ENCODE data around the gene CSNK2A3. TPM values are rescaled to one million over a fixed set of nuclear protein-coding genes. Genes with fewer than 3 reads are reported as not detected.
A peak's percentile ranks its signal among the peaks of the same experiment; 100 is the strongest.
"Not testable (repeated sequence)": the region's sequence is repeated elsewhere in the genome, so short reads cannot be mapped to it uniquely, and the experiment has no call there.

Gene CSNK2A3
- 0.63 and 0.85 TPM in 2 replicates for total RNA-seq (2014; rRNA removed; shearing (Covaris generic))
- total RNA-seq (2022), result 0.76 and 0.82 TPM in 2 replicates
- Bru-seq, nascent RNA, result not detected
- percentile 40 among the genes with signal in this experiment for BruChase-seq, experiment 1, labeled RNA remaining after a 6-hour chase
- BruChase-seq, experiment 2, labeled RNA remaining after a 2-hour chase, result percentile 46 among the genes with signal in this experiment
- long read RNA-seq, result 0 reads

- H3K36me3 ChIP-seq (ENCODE audit: insufficient read depth, low read length); H4K20me1 ChIP-seq (ENCODE audit: insufficient read depth, low read length); H3K9me3 ChIP-seq (ENCODE audit: low read length); BruUV-seq (replicated peaks); POLR2A ChIA-PET; H3K9me2 ChIP-seq (ENCODE audit: insufficient read depth, low read length); H3K4me3 ChIP-seq (ENCODE audit: low read depth, low read length, poor library complexity, severe bottlenecking); DNase-seq (ENCODE audit: low spot score); CTCF ChIA-PET (ENCODE audit: unreplicated experiment); intact Hi-C loops (cut with micrococcal nuclease; ENCODE audit: unreplicated experiment); H3K27ac ChIP-seq (ENCODE audit: low read depth, low read length, poor library complexity, severe bottlenecking); H3K4me1 ChIP-seq (ENCODE audit: insufficient read depth, low read length, poor library complexity, severe bottlenecking); H2AFZ ChIP-seq (ENCODE audit: low read length); H3K79me2 ChIP-seq (ENCODE audit: insufficient read depth, low read depth, low read length); H3K4me2 ChIP-seq (ENCODE audit: low read length): not testable (repeated sequence)
Observed at GRCh38 chr11:11352878-11353277, at the start of gene CSNK2A3. Gene CSNK2A3, minus strand, starts transcription at chr11:11353250. Its CDS starts 131 bp downstream, at chr11:11353119.

DNA sequence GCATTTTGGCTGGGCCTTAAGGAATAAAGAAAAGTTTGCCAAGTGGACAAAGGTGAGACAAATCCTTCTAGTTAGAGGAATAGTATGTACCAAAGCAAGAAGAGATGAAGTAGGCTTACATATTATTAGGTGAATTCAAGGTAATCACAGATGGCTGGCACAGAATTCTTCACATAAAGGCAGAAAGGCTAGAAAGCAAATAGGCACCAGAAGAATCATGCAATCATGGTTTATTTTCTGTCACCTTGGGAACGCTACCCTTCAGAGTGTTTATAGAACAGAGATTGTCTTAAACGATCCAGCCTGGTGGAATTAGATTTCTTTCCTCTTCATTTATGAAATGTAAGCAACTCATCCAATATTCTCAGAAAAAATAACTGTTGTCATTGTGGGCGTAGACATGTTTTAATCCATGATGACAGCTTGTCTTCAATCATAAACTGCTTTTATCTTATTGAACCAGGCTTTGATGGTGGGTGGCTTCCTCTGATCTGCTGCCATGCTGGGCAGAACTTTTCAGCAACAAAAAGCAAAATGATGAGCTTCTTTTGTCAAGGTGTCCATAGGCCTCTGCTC, 49.0 kb upstream of the CSNK2A3 start:
- no peak overlapping the region for H2AFZ ChIP-seq (ENCODE audit: low read length)
- no peak overlapping the region for H3K4me3 ChIP-seq (ENCODE audit: low read depth, low read length, poor library complexity, severe bottlenecking)
- no peak for DNase-seq (ENCODE audit: low spot score)
- H3K9me3 ChIP-seq (ENCODE audit: low read length), result no peaks in the 10 kb centered on the region
- CTCF ChIA-PET (ENCODE audit: unreplicated experiment), result no interaction called here
- POLR2A ChIA-PET, result no interaction called here
- BruUV-seq (replicated peaks), result no TSS peak
- intact Hi-C loops (cut with micrococcal nuclease; ENCODE audit: unreplicated experiment), result no loop called here
- no peaks in the 10 kb centered on the region for H3K36me3 ChIP-seq (ENCODE audit: insufficient read depth, low read length)
- no peak overlapping the region for H3K4me2 ChIP-seq (ENCODE audit: low read length)
- H3K27ac ChIP-seq (ENCODE audit: low read depth, low read length, poor library complexity, severe bottlenecking), result no peak overlapping the region
- H3K79me2 ChIP-seq (ENCODE audit: insufficient read depth, low read depth, low read length), result no peaks in the 10 kb centered on the region
- H3K4me1 ChIP-seq (ENCODE audit: insufficient read depth, low read length, poor library complexity, severe bottlenecking), result no peaks in the 10 kb centered on the region
- TF ChIP-seq EZH2phosphoT487 (IDR thresholded peaks at IDR 0.05; ENCODE audit: borderline replicate concordance, low read depth, low read length), result no peak
- no peak for TF ChIP-seq CTCF (conservative IDR thresholded peaks at IDR 0.05; ENCODE audit: low read length)
- H4K20me1 ChIP-seq (ENCODE audit: insufficient read depth, low read length), result no peaks in the 10 kb centered on the region
- no peaks in the 10 kb centered on the region for H3K9me2 ChIP-seq (ENCODE audit: insufficient read depth, low read length)

GRCh38 chr11:11400635-11401232, 47.7 kb upstream of the CSNK2A3 start:
- DNase-seq (ENCODE audit: low spot score), result peak; percentile 11
- intact Hi-C loops (cut with micrococcal nuclease; ENCODE audit: unreplicated experiment), result no loop called here
- no peak overlapping the region for H2AFZ ChIP-seq (ENCODE audit: low read length)
- H3K36me3 ChIP-seq (ENCODE audit: insufficient read depth, low read length), result no peaks in the 10 kb centered on the region
- no peak overlapping the region for H3K27ac ChIP-seq (ENCODE audit: low read depth, low read length, poor library complexity, severe bottlenecking)
- H4K20me1 ChIP-seq (ENCODE audit: insufficient read depth, low read length), result no peaks in the 10 kb centered on the region
- POLR2A ChIA-PET, result interaction anchor here (0.6 kb wide), 1 partner anchor 34 kb away, joined by 3 read pairs; no protein-coding TSS in a partner anchor
- no peaks in the 10 kb centered on the region for H3K9me3 ChIP-seq (ENCODE audit: low read length)
- H3K4me2 ChIP-seq (ENCODE audit: low read length), result no peak overlapping the region
- no peaks in the 10 kb centered on the region for H3K9me2 ChIP-seq (ENCODE audit: insufficient read depth, low read length)
- CTCF ChIA-PET (ENCODE audit: unreplicated experiment), result no interaction called here
- H3K79me2 ChIP-seq (ENCODE audit: insufficient read depth, low read depth, low read length), result no peaks in the 10 kb centered on the region
- no peaks in the 10 kb centered on the region for H3K4me1 ChIP-seq (ENCODE audit: insufficient read depth, low read length, poor library complexity, severe bottlenecking)
- H3K4me3 ChIP-seq (ENCODE audit: low read depth, low read length, poor library complexity, severe bottlenecking), result no peak overlapping the region
- no TSS peak for BruUV-seq (replicated peaks)
- TF ChIP-seq CTCF (conservative IDR thresholded peaks at IDR 0.05; ENCODE audit: low read length) (peak; percentile 47), EZH2phosphoT487 (IDR thresholded peaks at IDR 0.05; ENCODE audit: borderline replicate concordance, low read depth, low read length) (no peak)
